Panc1 (cell line): ENCODE results near the gene AMDHD2. TPM values are rescaled to one million over a fixed set of nuclear protein-coding genes. Genes with fewer than 3 reads are reported as not detected.
"Not testable (repeated sequence)": the region's sequence is repeated elsewhere in the genome, so short reads cannot be mapped to it uniquely, and the experiment has no call there.

ENCODE experiments used
- ATAC-seq: fragments of 200-7000 bp; cut with Tn5 transposase; 2 replicates; pipeline ENCODE4 v1.9.1; 2020; ENCODE audit warnings: mild to moderate bottlenecking, moderate library complexity
- BruUV-seq: library from RNA; stranded (reverse); fragments of 400-500 nt; replicated peaks from 2 replicates; lab custom pipeline; 2021; lab: Mats Ljungman, UMichigan
- CTCF ChIA-PET: fragments of 300-600 bp; sonication (Branson Sonifier 250); formaldehyde crosslinking; loops from one replicate; lab custom pipeline; 2022; ENCODE audit warnings: antibody characterized with exemption; lab: Charles Lee
- POLR2A ChIA-PET: fragments of 300-600 bp; sonication (Branson Sonifier 250); formaldehyde crosslinking; loops from one replicate; lab custom pipeline; 2022; ENCODE audit warnings: antibody characterized with exemption; lab: Charles Lee
- DNase-seq: peaks from one replicate; pipeline ENCODE4 v3.0.0-alpha.2; 2010; ENCODE audit warnings: low read depth, low spot score
- H3K27ac ChIP-seq: 2 replicates; pipeline ENCODE4 v1.5.1; 2011; ENCODE audit warnings: mild to moderate bottlenecking, low read length, inconsistent platforms
- H3K27me3 ChIP-seq: fragments of 200-500 bp; sonication (Bioruptor generic); 2 replicates; pipeline ENCODE4 v1.6.0; 2014; ENCODE audit warnings: low read length, inconsistent platforms; ENCODE audit not compliant: control insufficient read depth, insufficient read depth
- H3K36me3 ChIP-seq: fragments of 200-500 bp; sonication (Bioruptor generic); 2 replicates; pipeline ENCODE4 v1.5.1; 2014; ENCODE audit warnings: inconsistent platforms, mild to moderate bottlenecking, low read length, moderate library complexity; ENCODE audit not compliant: control insufficient read depth, insufficient read depth
- H3K4me1 ChIP-seq: 2 replicates; pipeline ENCODE4 v1.5.1; 2011; ENCODE audit warnings: inconsistent platforms, mild to moderate bottlenecking, low read length, moderate library complexity; ENCODE audit not compliant: control insufficient read depth, insufficient read depth
- H3K4me3 ChIP-seq, 2 experiments: 2 replicates each; pipeline ENCODE4 v1.5.1; 2011 to 2012; ENCODE audit warnings: low read depth in 2 of 2, low read length in 2 of 2, mild to moderate bottlenecking in 2 of 2, inconsistent platforms in 1 of 2, moderate library complexity in 1 of 2
- H3K9me3 ChIP-seq: fragments of 200-500 bp; sonication (Bioruptor generic); 2 replicates; pipeline ENCODE4 v1.5.1; 2014; ENCODE audit warnings: low read depth, mild to moderate bottlenecking, inconsistent platforms, low read length, moderate library complexity; ENCODE audit not compliant: control insufficient read depth, insufficient read depth
- POLR2AphosphoS5 ChIP-seq: IDR thresholded peaks from 2 replicates; pipeline ENCODE4 v1.6.1; 2012; ENCODE audit warnings: mild to moderate bottlenecking, low read depth, low read length, moderate library complexity
- REST ChIP-seq, 2 experiments: IDR thresholded peaks; 2 replicates each; pipeline ENCODE4 v1.6.1; 2011 to 2012; ENCODE audit warnings: low read depth in 2 of 2, control low read depth in 1 of 2, low read length in 1 of 2, mild to moderate bottlenecking in 1 of 2, moderate library complexity in 1 of 2; ENCODE audit not compliant: insufficient read depth in 1 of 2
- SIN3A ChIP-seq: IDR thresholded peaks from 2 replicates; pipeline ENCODE4 v1.6.1; 2012; ENCODE audit warnings: low read depth, mild to moderate bottlenecking, low read length, moderate library complexity, borderline replicate concordance; ENCODE audit not compliant: insufficient read depth
- TCF7L2 ChIP-seq: IDR thresholded peaks from 2 replicates; pipeline ENCODE4 v1.6.1; 2011; ENCODE audit warnings: mild to moderate bottlenecking, low read depth, low read length, inconsistent platforms
- in situ Hi-C: cut with HindIII; loops from 2 replicates; pipeline ENCODE4 v1.10.0; 2016; ENCODE audit warnings: low sequenced_read_pairs, low pct_unique_long_range_greater_than_20kb
- intact Hi-C: fragments of 100-400 bp; cut with micrococcal nuclease; formaldehyde crosslinking; loops from one replicate; pipeline ENCODE4 v1.10.0; 2022; ENCODE audit not compliant: unreplicated experiment
- total RNA-seq: library from RNA; stranded (reverse); gene quantifications from one replicate; pipeline ENCODE4 v1.2.1, GENCODE V29; 2021; ENCODE audit not compliant: unreplicated experiment
- TF ChIP-seq, protein P1 (sequence below): fragments of 450-650 bp; IDR thresholded peaks from 2 replicates; pipeline ENCODE4 v1.5.1; 2017; ENCODE audit warnings: mild to moderate bottlenecking

Gene AMDHD2
- total RNA-seq, 1 experiment from 2014 or later = 87.5 TPM

GRCh38 chr16:2477327-2477726 is 42.8 kb upstream of the AMDHD2 start:
- H3K27ac ChIP-seq = no peak overlapping the region
- H3K4me3 ChIP-seq = no peak overlapping the region
- in situ Hi-C loops (no loop called here), intact Hi-C loops (no loop called here)
- H3K4me1 ChIP-seq = peaks cover 23% of the 10 kb centered on the region
- ChIA-PET POLR2A (interaction anchor here (0.5 to 1.1 kb wide), 2 partner anchors 9 to 27 kb away, joined by 3 read pairs; no protein-coding TSS in a partner anchor), CTCF (interaction anchor here (0.6 kb wide), 1 partner anchor 49 kb away, joined by 3 read pairs; no protein-coding TSS in a partner anchor)
- BruUV-seq = no TSS peak
- H3K36me3 ChIP-seq = no peaks in the 10 kb centered on the region; the same call in 1 of the 2 replicates
- ATAC-seq (no peak), DNase-seq (no peak)
- TF ChIP-seq REST (IDR thresholded peaks at IDR 0.05; ENCODE audit: insufficient read depth in 1 of 2, low read depth in 2 of 2, low read length in 1 of 2) = no peak
- no peak for TF ChIP-seq SIN3A
- TF ChIP-seq POLR2AphosphoS5 = no peak
- TF ChIP-seq, protein P1, sequence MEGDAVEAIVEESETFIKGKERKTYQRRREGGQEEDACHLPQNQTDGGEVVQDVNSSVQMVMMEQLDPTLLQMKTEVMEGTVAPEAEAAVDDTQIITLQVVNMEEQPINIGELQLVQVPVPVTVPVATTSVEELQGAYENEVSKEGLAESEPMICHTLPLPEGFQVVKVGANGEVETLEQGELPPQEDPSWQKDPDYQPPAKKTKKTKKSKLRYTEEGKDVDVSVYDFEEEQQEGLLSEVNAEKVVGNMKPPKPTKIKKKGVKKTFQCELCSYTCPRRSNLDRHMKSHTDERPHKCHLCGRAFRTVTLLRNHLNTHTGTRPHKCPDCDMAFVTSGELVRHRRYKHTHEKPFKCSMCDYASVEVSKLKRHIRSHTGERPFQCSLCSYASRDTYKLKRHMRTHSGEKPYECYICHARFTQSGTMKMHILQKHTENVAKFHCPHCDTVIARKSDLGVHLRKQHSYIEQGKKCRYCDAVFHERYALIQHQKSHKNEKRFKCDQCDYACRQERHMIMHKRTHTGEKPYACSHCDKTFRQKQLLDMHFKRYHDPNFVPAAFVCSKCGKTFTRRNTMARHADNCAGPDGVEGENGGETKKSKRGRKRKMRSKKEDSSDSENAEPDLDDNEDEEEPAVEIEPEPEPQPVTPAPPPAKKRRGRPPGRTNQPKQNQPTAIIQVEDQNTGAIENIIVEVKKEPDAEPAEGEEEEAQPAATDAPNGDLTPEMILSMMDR = no peak
- no peak for TF ChIP-seq TCF7L2
- H3K27me3 ChIP-seq = no peaks in the 10 kb centered on the region
- H3K9me3 ChIP-seq = no peaks in the 10 kb centered on the region

- Histone ChIP-seq H3K4me1 (peaks cover 13% of the 10 kb centered on the region), H3K36me3 (no peaks in the 10 kb centered on the region; the same call in 1 of the 2 replicates), H3K4me3 (no peak overlapping the region), H3K9me3 (no peaks in the 10 kb centered on the region), H3K27me3 (no peaks in the 10 kb centered on the region), H3K27ac (no peak overlapping the region)
- no peak for ATAC-seq
- in situ Hi-C loops = no loop called here
- intact Hi-C loops = no loop called here
- no TSS peak for BruUV-seq
- DNase-seq = no peak
- ChIA-PET POLR2A (no interaction called here), CTCF (no interaction called here)
- TF ChIP-seq POLR2AphosphoS5 = no peak
- TF ChIP-seq TCF7L2 = no peak
- TF ChIP-seq, protein P1 = no peak
- no peak for TF ChIP-seq SIN3A
- TF ChIP-seq REST (IDR thresholded peaks at IDR 0.05; ENCODE audit: insufficient read depth in 1 of 2, low read depth in 2 of 2, low read length in 1 of 2) = no peak
Observed at GRCh38 chr16:2478279-2478678, 41.9 kb upstream of the AMDHD2 start.

- H3K27me3 ChIP-seq, BruUV-seq, H3K27ac ChIP-seq, intact Hi-C loops, H3K4me3 ChIP-seq, POLR2A ChIA-PET, in situ Hi-C loops, H3K9me3 ChIP-seq, H3K36me3 ChIP-seq, ATAC-seq, DNase-seq: not testable (repeated sequence)
- peaks cover 16% of the 10 kb centered on the region for H3K4me1 ChIP-seq
- CTCF ChIA-PET = interaction anchor here (0.6 kb wide), 1 partner anchor 21 kb away, joined by 3 read pairs; no protein-coding TSS in a partner anchor
Observed at GRCh38 chr16:2479996-2480395, 40.2 kb upstream of the AMDHD2 start.
